ENCODE data around the gene ERMARD. TPM values are rescaled to one million over a fixed set of nuclear protein-coding genes. Genes with fewer than 3 reads are reported as not detected.

Gene ERMARD
- total RNA-seq, 3 donors from 2014 or later (not counting 1 experiment from before 2014, with no cell fraction given): 33.9 to 42.2 (median 36.4) TPM

GRCh38 chr6:169789146-169789943 lies 37.9 kb downstream of the ERMARD start:
- DNase-seq: no peak
- H3K27ac Mint-ChIP-seq: no peak overlapping the region

DNA sequence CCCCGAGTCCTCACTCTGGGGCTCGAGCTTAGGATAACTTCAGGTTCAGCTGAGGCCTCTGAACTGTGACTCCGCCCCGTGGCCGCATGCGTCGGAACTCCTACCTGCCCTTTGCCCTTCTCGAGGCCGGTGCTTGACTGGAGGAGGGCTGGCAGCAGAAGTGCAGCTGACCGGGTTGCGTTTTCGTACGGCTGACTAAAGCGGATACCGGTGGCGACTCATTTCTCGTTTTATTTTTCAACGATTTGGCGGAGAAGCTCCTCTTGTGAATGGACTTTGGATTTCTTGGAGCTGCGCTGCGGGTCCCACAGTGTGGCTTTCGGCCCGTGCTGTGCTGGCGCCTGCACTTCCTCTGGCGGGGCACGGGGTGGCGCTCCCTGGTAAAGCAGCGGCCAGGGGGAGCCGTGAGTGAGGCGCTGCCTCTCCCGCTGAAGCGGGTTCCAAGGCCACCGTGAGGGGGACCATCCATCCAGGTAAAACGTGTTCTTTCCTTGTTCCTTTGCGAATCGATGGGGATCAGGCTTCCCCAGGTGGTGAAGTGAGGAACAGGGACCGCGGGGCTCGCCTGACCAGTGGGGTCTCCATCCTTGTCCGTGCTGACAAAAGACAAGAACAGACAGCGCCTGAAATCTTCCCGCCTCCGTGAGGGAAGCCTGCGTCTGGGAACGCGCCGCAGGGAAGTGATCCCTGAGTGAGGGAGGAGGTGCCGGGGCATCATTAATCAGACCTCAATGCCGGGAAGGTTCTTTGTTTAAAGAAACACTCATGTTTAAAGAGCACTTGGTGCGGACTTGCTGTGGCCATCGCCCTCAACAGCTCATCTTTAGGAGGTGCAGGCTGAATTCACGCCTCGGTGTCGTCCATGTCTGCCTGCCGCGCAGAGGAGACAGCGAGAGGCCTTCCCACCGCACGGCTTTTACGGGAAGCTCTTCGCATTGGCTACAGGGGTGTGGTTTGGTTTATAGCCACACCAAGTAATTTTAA lies 38.8 kb downstream of the ERMARD start:
- Mint-ChIP-seq H3K9me3 (no peaks in the 10 kb centered on the region), H3K4me3 (peak overlapping the region; percentile 84), H3K4me1 (peaks cover 15 to 18% of the 10 kb centered on the region in 2 donors), H3K36me3 (no peaks in the 10 kb centered on the region), H3K27ac (peak overlapping the region in 1 of 2 donors; percentile 20), H3K27me3 (ENCODE audit: low read depth in 2 of 2) (peaks cover 39 to 48% of the 10 kb centered on the region in 2 donors)
- under 1% methylated on average over 61 of the region's 61 CpGs for WGBS (ENCODE audit: insufficient coverage)
- intact Hi-C loops (cut with micrococcal nuclease): loop anchor here (1.0 kb wide), 1 partner anchor 739 kb away; no protein-coding TSS in a partner anchor
- Histone ChIP-seq H3K9me3 (ENCODE audit: control insufficient read depth, insufficient read depth, low read length) (no peaks in the 10 kb centered on the region), H3K27me3 (ENCODE audit: control insufficient read depth, insufficient read depth, low read length) (peaks cover 11% of the 10 kb centered on the region), H3K27ac (ENCODE audit: low read length) (no peak overlapping the region), H3K4me3 (ENCODE audit: low read length) (peak overlapping the region; percentile 34), H3K4me1 (ENCODE audit: control insufficient read depth, insufficient read depth, low read length) (peaks cover 13% of the 10 kb centered on the region), H3K36me3 (ENCODE audit: control insufficient read depth, insufficient read depth, low read length) (no peaks in the 10 kb centered on the region)
- peak; percentile 96 for TF ChIP-seq CTCF (IDR thresholded peaks at IDR 0.05)
- peak; percentile 94 to 98 (median 98) for ATAC-seq
- peak; percentile 68 to 81 for DNase-seq

More at GRCh38 chr6:169789146-169789943, 37.9 kb downstream of the ERMARD start:
- no peak overlapping the region for H3K27ac ChIP-seq (ENCODE audit: low read length)
- peaks cover 13% of the 10 kb centered on the region for H3K4me1 ChIP-seq (ENCODE audit: control insufficient read depth, insufficient read depth, low read length)
- H3K36me3 Mint-ChIP-seq: no peaks in the 10 kb centered on the region
- H3K4me1 Mint-ChIP-seq: peaks cover 15 to 18% of the 10 kb centered on the region in 2 donors
- intact Hi-C loops (cut with micrococcal nuclease): no loop called here
- WGBS (ENCODE audit: insufficient coverage): 81% methylated on average over 24 of the region's 24 CpGs
- H3K9me3 Mint-ChIP-seq: no peaks in the 10 kb centered on the region
- H3K27me3 ChIP-seq (ENCODE audit: control insufficient read depth, insufficient read depth, low read length): peaks cover 11% of the 10 kb centered on the region
- peaks cover 37 to 40% of the 10 kb centered on the region in 2 donors for H3K27me3 Mint-ChIP-seq (ENCODE audit: low read depth in 2 of 2)
- no peaks in the 10 kb centered on the region for H3K9me3 ChIP-seq (ENCODE audit: control insufficient read depth, insufficient read depth, low read length)
- H3K4me3 ChIP-seq (ENCODE audit: low read length): peak overlapping the region; percentile 34
- ATAC-seq: no peak
- H3K36me3 ChIP-seq (ENCODE audit: control insufficient read depth, insufficient read depth, low read length): no peaks in the 10 kb centered on the region
- H3K4me3 Mint-ChIP-seq: peak overlapping the region; percentile 84
- TF ChIP-seq CTCF (IDR thresholded peaks at IDR 0.05): no peak

DNA sequence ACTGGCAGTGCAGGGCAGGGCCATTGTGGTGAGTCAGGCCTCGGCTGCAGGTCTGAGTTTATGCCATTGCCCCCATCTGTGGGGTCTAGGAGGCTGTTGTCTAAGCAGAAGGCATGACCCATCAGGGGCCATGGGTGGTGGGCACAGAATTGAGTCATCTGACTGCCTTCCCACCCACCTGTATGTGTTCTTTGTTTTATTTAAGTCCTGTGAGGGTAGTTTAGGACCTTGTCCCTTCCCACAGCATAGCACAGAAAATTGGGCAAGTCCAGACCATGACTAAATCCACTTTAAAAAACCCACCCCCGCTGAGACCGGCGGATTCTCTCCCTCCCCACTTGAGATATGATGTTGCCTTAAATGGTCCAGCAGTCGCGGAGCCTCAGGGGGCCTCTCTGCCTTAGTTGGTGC lies 40.3 kb downstream of the ERMARD start:
- 94% methylated on average over 6 of the region's 6 CpGs for WGBS (ENCODE audit: insufficient coverage)
- no peak for TF ChIP-seq CTCF (IDR thresholded peaks at IDR 0.05)
- Histone ChIP-seq H3K27me3 (ENCODE audit: control insufficient read depth, insufficient read depth, low read length) (peaks cover 19% of the 10 kb centered on the region), H3K4me3 (ENCODE audit: low read length) (no peak overlapping the region), H3K9me3 (ENCODE audit: control insufficient read depth, insufficient read depth, low read length) (no peaks in the 10 kb centered on the region), H3K27ac (ENCODE audit: low read length) (no peak overlapping the region), H3K36me3 (ENCODE audit: control insufficient read depth, insufficient read depth, low read length) (no peaks in the 10 kb centered on the region), H3K4me1 (ENCODE audit: control insufficient read depth, insufficient read depth, low read length) (peaks cover 13% of the 10 kb centered on the region)
- intact Hi-C loops (cut with micrococcal nuclease): no loop called here
- Mint-ChIP-seq H3K27me3 (ENCODE audit: low read depth in 2 of 2) (peaks cover 51 to 62% of the 10 kb centered on the region in 2 donors), H3K4me3 (peak overlapping the region; percentile 52), H3K27ac (no peak overlapping the region), H3K4me1 (peaks cover 15 to 18% of the 10 kb centered on the region in 2 donors), H3K9me3 (no peaks in the 10 kb centered on the region), H3K36me3 (no peaks in the 10 kb centered on the region)
- DNase-seq (no peak), ATAC-seq (no peak)

Data from natural killer cell (primary cell).